ENCODE results near the gene SFXN5.

DNA sequence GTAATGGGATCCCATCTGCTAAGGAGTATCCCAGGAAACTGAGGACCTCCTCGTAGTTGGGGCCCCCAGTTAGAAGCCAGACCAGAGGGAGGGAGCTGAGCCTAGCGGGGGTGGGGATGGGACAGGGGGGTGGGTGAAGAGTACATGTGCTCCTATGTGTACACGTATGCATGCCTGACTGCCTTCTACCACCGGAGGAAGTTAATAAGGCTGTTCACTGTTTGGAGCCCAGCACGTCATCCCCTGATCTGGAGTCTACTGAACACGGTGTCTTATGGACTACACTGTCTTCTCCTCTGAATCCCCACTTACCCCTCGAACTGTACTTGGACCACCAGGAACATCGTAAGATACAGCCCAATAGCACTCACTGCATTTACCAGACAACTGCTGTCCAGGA is 68.5 kb downstream of the SFXN5 start:
- TF ChIP-seq CEBPB (IDR thresholded peaks at IDR 0.05) (no peak), ZBTB7A (IDR thresholded peaks at IDR 0.05; ENCODE audit: low read depth) (no peak)
